Activated naive CD8-positive, alpha-beta T cell treated with anti-CD3 and anti-CD28 coated beads, Interleukin-2, amount 50 U/mL, for 24 hours (primary cell): ENCODE results near the gene GIPC1.
"Not testable (repeated sequence)": the region's sequence is repeated elsewhere in the genome, so short reads cannot be mapped to it uniquely, and the experiment has no call there.

Source experiments
- ATAC-seq: fragments of 150-1000 bp; cut with Tn5 transposase; one replicate; pipeline ENCODE4 v1.10.0; 2021
- DNase-seq: peaks from one replicate; pipeline ENCODE4 v3.0.0; 2021
- H3K27ac Mint-ChIP-seq: one replicate; pipeline ENCODE4 v1.8.0; 2021; ENCODE audit warnings: mild to moderate bottlenecking, mixed read lengths
- H3K27me3 Mint-ChIP-seq: one replicate; pipeline ENCODE4 v1.8.0; 2021; ENCODE audit warnings: mixed read lengths
- H3K36me3 Mint-ChIP-seq: one replicate; pipeline ENCODE4 v1.8.0; 2021; ENCODE audit warnings: low read depth, mixed read lengths
- H3K4me1 Mint-ChIP-seq: one replicate; pipeline ENCODE4 v1.8.0; 2021; ENCODE audit warnings: mixed read lengths
- H3K4me3 Mint-ChIP-seq: one replicate; pipeline ENCODE4 v1.8.0; 2021; ENCODE audit warnings: mild to moderate bottlenecking, moderate library complexity, mixed read lengths
- H3K9me3 Mint-ChIP-seq: one replicate; pipeline ENCODE4 v1.8.0; 2021; ENCODE audit warnings: mixed read lengths

Gene GIPC1

GRCh38 chr19:14511229-14511593 lies 15.3 kb upstream of the GIPC1 start:
- Mint-ChIP-seq H3K27ac (peak overlapping the region; percentile 22), H3K36me3 (peaks cover 25% of the 10 kb centered on the region), H3K27me3 (no peaks in the 10 kb centered on the region), H3K4me1 (peaks cover 59% of the 10 kb centered on the region), H3K4me3 (no peak overlapping the region), H3K9me3 (no peaks in the 10 kb centered on the region)
- ATAC-seq (no peak), DNase-seq (no peak)

GRCh38 chr19:14510311-14511228 lies 14.6 kb upstream of the GIPC1 start:
- ATAC-seq (no peak), DNase-seq (no peak)
- peaks cover 18% of the 10 kb centered on the region for H3K36me3 Mint-ChIP-seq
- H3K4me1 Mint-ChIP-seq = peaks cover 58% of the 10 kb centered on the region
- no peak overlapping the region for H3K4me3 Mint-ChIP-seq
- H3K27me3 Mint-ChIP-seq = no peaks in the 10 kb centered on the region
- H3K9me3 Mint-ChIP-seq = no peaks in the 10 kb centered on the region
- H3K27ac Mint-ChIP-seq = no peak overlapping the region

GRCh38 chr19:14507704-14508542 lies 12.0 kb upstream of the GIPC1 start:
- Mint-ChIP-seq H3K4me1 (peaks cover 58% of the 10 kb centered on the region), H3K27ac (peak overlapping the region; percentile 62), H3K9me3 (no peaks in the 10 kb centered on the region), H3K27me3 (no peaks in the 10 kb centered on the region), H3K36me3 (no peaks in the 10 kb centered on the region), H3K4me3 (no peak overlapping the region)
- ATAC-seq (no peak), DNase-seq (no peak)

- Mint-ChIP-seq H3K4me3 (no peak overlapping the region), H3K9me3 (no peaks in the 10 kb centered on the region), H3K27ac (no peak overlapping the region), H3K4me1 (peaks cover 50% of the 10 kb centered on the region), H3K27me3 (no peaks in the 10 kb centered on the region), H3K36me3 (no peaks in the 10 kb centered on the region)
- DNase-seq = peak; percentile 84
- peak; percentile 68 for ATAC-seq
Observed at GRCh38 chr19:14505488-14506239, 9.7 kb upstream of the GIPC1 start.

- H3K4me1 Mint-ChIP-seq = peaks cover 44% of the 10 kb centered on the region
- H3K9me3 Mint-ChIP-seq, DNase-seq, H3K36me3 Mint-ChIP-seq, H3K27me3 Mint-ChIP-seq, ATAC-seq, H3K27ac Mint-ChIP-seq, H3K4me3 Mint-ChIP-seq: not testable (repeated sequence)
Observed at GRCh38 chr19:14504575-14504974, 8.6 kb upstream of the GIPC1 start.

- DNase-seq (no peak), ATAC-seq (no peak)
- Mint-ChIP-seq H3K27ac (peak overlapping the region; percentile 25), H3K36me3 (no peaks in the 10 kb centered on the region), H3K9me3 (no peaks in the 10 kb centered on the region), H3K4me1 (peaks cover 37% of the 10 kb centered on the region), H3K4me3 (no peak overlapping the region), H3K27me3 (no peaks in the 10 kb centered on the region)
Observed at GRCh38 chr19:14503285-14503684, 7.4 kb upstream of the GIPC1 start.

- Mint-ChIP-seq H3K27me3 (peaks cover 2% of the 10 kb centered on the region), H3K27ac (no peak overlapping the region), H3K4me3 (no peak overlapping the region), H3K4me1 (peaks cover 31% of the 10 kb centered on the region), H3K9me3 (no peaks in the 10 kb centered on the region), H3K36me3 (no peaks in the 10 kb centered on the region)
- DNase-seq = no peak
- ATAC-seq = no peak
Observed at GRCh38 chr19:14502334-14503092, 6.6 kb upstream of the GIPC1 start.

GRCh38 chr19:14497228-14497921 lies 1.4 kb upstream of the GIPC1 start:
- Mint-ChIP-seq H3K27ac (peak overlapping the region; percentile 48), H3K4me1 (peaks cover 18% of the 10 kb centered on the region), H3K27me3 (peaks cover 2% of the 10 kb centered on the region), H3K9me3 (no peaks in the 10 kb centered on the region), H3K36me3 (no peaks in the 10 kb centered on the region), H3K4me3 (peak overlapping the region; percentile 79)
- DNase-seq = no peak
- ATAC-seq = no peak

GRCh38 chr19:14496834-14497227 lies 904 bp upstream of the GIPC1 start:
- H3K4me3 Mint-ChIP-seq = peak overlapping the region; percentile 79
- DNase-seq (no peak), ATAC-seq (no peak)
- H3K27me3 Mint-ChIP-seq = peaks cover 2% of the 10 kb centered on the region
- no peaks in the 10 kb centered on the region for H3K36me3 Mint-ChIP-seq
- H3K27ac Mint-ChIP-seq = peak overlapping the region; percentile 48
- no peaks in the 10 kb centered on the region for H3K9me3 Mint-ChIP-seq
- H3K4me1 Mint-ChIP-seq = peaks cover 18% of the 10 kb centered on the region

GRCh38 chr19:14495672-14496028 lies 277 bp downstream of the GIPC1 start:
- no peaks in the 10 kb centered on the region for H3K36me3 Mint-ChIP-seq
- no peaks in the 10 kb centered on the region for H3K9me3 Mint-ChIP-seq
- peak overlapping the region; percentile 78 for H3K27ac Mint-ChIP-seq
- H3K27me3 Mint-ChIP-seq = peaks cover 2% of the 10 kb centered on the region
- DNase-seq (no peak), ATAC-seq (no peak)
- peak overlapping the region; percentile 79 for H3K4me3 Mint-ChIP-seq
- H3K4me1 Mint-ChIP-seq = peaks cover 18% of the 10 kb centered on the region

GRCh38 chr19:14494910-14495671 lies 836 bp downstream of the GIPC1 start:
- Mint-ChIP-seq H3K27me3 (peaks cover 2% of the 10 kb centered on the region), H3K36me3 (no peaks in the 10 kb centered on the region), H3K4me1 (peaks cover 18% of the 10 kb centered on the region), H3K27ac (peak overlapping the region; percentile 78), H3K9me3 (no peaks in the 10 kb centered on the region), H3K4me3 (peak overlapping the region; percentile 79)
- ATAC-seq (no peak), DNase-seq (no peak)

GRCh38 chr19:14494411-14494810 lies 1.5 kb downstream of the GIPC1 start:
- peaks cover 18% of the 10 kb centered on the region for H3K4me1 Mint-ChIP-seq

More at GRCh38 chr19:14494411-14494810, 1.5 kb downstream of the GIPC1 start:
- DNase-seq (no peak), ATAC-seq (no peak)
- Mint-ChIP-seq H3K27me3 (peaks cover 2% of the 10 kb centered on the region), H3K27ac (no peak overlapping the region), H3K36me3 (peaks cover 3% of the 10 kb centered on the region), H3K9me3 (no peaks in the 10 kb centered on the region), H3K4me3 (peak overlapping the region; percentile 55)
